Endometrial microvascular endothelial cells (primary cell): ENCODE data around the gene DNAJC15. TPM values are rescaled to one million over a fixed set of nuclear protein-coding genes. Genes with fewer than 3 reads are reported as not detected.

Source experiments
- in situ Hi-C: cut with HindIII; loops from 2 replicates; pipeline ENCODE4 v1.10.0; 2017; ENCODE audit warnings: low sequenced_read_pairs, low pct_unique_long_range_greater_than_20kb; ENCODE audit errors: inconsistent ontology term
- total RNA-seq: library from RNA; depleted of rRNA; stranded (reverse); fragments of >200 nt; gene quantifications from one replicate; pipeline ENCODE4 v1.2.3, GENCODE V29; 2015; ENCODE audit errors: inconsistent ontology term

Gene DNAJC15
- total RNA-seq, 1 donor from 2014 or later, result 24.5 TPM

GRCh38 chr13:43002021-43002420 lies 21.4 kb upstream of the DNAJC15 start:
- in situ Hi-C loops, result no loop called here

- in situ Hi-C loops, result no loop called here
Measured at GRCh38 chr13:43003010-43003409, 20.4 kb upstream of the DNAJC15 start.

- in situ Hi-C loops, result no loop called here
Measured at GRCh38 chr13:43003729-43004128, 19.7 kb upstream of the DNAJC15 start.

- in situ Hi-C loops, result no loop called here
Measured at GRCh38 chr13:43005460-43006236, 17.7 kb upstream of the DNAJC15 start.

GRCh38 chr13:43006893-43007631 lies 16.3 kb upstream of the DNAJC15 start:
- in situ Hi-C loops, result no loop called here

GRCh38 chr13:43008596-43008995 lies 14.8 kb upstream of the DNAJC15 start:
- in situ Hi-C loops, result no loop called here

GRCh38 chr13:43009506-43009905 lies 13.9 kb upstream of the DNAJC15 start:
- in situ Hi-C loops, result no loop called here

- in situ Hi-C loops, result no loop called here
Measured at GRCh38 chr13:43014162-43014561, 9.2 kb upstream of the DNAJC15 start.

GRCh38 chr13:43016226-43016625 lies 7.2 kb upstream of the DNAJC15 start:
- in situ Hi-C loops, result no loop called here

GRCh38 chr13:43019811-43020210 lies 3.6 kb upstream of the DNAJC15 start:
- in situ Hi-C loops, result no loop called here

- in situ Hi-C loops, result no loop called here
Measured at GRCh38 chr13:43020794-43021193, 2.6 kb upstream of the DNAJC15 start.

GRCh38 chr13:43021926-43022670 lies 1.3 kb upstream of the DNAJC15 start:
- in situ Hi-C loops, result no loop called here

GRCh38 chr13:43022934-43023288 lies 475 bp upstream of the DNAJC15 start:
- in situ Hi-C loops, result no loop called here

GRCh38 chr13:43026262-43026661 lies 2.9 kb downstream of the DNAJC15 start:
- in situ Hi-C loops, result no loop called here

GRCh38 chr13:43030548-43030947 lies 7.2 kb downstream of the DNAJC15 start:
- in situ Hi-C loops, result no loop called here

GRCh38 chr13:43031881-43032280 lies 8.5 kb downstream of the DNAJC15 start:
- in situ Hi-C loops, result no loop called here

GRCh38 chr13:43033038-43033437 lies 9.7 kb downstream of the DNAJC15 start:
- in situ Hi-C loops, result no loop called here

- in situ Hi-C loops, result no loop called here
Measured at GRCh38 chr13:43036351-43037250, 13.2 kb downstream of the DNAJC15 start.

- in situ Hi-C loops, result no loop called here
Measured at GRCh38 chr13:43039966-43040365, 16.6 kb downstream of the DNAJC15 start.
